NCI-H1436 treated with DMSO at 0.1 percent for 48 hours (cell line): Measurements from ENCODE around the gene VIM.

Experiments
- DNase-seq: peaks from one replicate; lab custom pipeline; 2025; lab: John Stamatoyannopoulos, UW

The VIM gene

DNA sequence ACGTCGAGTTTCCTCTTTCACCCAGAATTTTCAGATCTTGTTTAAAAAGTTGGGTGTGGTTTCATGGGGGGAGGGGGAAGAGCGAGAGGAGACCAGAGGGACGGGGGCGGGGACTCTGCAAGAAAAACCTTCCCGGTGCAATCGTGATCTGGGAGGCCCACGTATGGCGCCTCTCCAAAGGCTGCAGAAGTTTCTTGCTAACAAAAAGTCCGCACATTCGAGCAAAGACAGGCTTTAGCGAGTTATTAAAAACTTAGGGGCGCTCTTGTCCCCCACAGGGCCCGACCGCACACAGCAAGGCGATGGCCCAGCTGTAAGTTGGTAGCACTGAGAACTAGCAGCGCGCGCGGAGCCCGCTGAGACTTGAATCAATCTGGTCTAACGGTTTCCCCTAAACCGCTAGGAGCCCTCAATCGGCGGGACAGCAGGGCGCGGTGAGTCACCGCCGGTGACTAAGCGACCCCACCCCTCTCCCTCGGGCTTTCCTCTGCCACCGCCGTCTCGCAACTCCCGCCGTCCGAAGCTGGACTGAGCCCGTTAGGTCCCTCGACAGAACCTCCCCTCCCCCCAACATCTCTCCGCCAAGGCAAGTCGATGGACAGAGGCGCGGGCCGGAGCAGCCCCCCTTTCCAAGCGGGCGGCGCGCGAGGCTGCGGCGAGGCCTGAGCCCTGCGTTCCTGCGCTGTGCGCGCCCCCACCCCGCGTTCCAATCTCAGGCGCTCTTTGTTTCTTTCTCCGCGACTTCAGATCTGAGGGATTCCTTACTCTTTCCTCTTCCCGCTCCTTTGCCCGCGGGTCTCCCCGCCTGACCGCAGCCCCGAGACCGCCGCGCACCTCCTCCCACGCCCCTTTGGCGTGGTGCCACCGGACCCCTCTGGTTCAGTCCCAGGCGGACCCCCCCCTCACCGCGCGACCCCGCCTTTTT lies at the start of gene VIM:
Gene VIM (plus strand): TSS at position 151 of the 925 bp plus-strand sequence. CDS start 1,182 bp downstream, outside the sequence.
- no peak for DNase-seq

DNA sequence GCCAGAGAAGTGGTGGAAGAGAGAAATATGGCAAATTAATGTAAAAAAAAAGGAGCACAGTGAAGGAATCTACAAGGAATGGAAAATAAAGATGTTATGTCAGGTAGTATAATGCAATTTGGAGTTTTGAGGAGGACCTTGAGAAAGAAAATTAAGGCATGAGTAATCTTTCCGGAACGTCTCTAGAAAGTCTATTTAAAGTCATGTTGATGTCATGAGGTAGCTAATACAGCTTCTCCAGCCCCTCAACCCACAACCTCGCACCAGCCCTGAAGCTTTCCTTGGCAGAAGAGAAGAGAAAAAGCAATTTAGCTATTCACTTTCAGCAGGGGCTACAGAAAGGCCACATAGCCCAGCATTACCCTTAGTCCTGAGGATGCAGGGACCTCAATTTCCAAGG lies 49.0 kb upstream of the VIM start:
- DNase-seq = no peak

DNA sequence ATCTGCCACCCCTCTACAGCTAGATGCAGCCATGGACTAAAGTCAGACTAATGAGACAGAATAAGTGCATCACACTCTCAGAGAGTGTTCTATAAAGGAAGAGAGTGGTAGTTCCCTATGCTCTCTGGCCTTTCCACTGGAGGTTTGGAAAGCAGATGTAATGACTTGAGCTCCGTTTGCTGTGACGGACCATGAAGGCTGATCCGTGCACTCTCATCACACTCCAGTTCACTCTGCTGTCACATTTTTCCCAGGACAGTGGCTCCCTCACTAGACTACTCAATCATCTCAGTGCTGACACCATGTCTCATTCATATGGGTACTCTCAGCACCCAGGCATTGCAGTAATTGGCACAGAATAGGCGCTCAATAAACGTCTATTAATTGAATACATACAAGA lies 46.9 kb upstream of the VIM start:
- no peak for DNase-seq

DNA sequence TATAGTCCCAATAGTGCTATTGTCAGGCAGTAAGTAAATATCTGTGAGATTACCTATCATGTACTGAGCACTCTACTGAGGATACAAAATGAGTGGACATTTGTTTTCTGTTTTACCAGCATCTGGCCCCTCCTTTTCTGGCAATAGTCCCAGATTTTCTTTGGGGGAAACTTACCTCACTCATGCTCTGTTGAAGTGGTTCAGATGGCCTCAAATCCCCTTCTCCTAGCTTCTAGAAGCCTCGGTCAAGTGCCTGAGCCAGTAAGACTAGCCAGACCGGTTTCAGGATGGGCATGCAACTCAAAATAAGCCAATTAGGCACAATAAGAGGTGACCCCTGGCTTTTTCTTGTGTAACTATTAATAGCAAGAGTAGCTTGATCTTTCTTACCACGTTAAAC lies 46.3 kb upstream of the VIM start:
- DNase-seq = no peak

DNA sequence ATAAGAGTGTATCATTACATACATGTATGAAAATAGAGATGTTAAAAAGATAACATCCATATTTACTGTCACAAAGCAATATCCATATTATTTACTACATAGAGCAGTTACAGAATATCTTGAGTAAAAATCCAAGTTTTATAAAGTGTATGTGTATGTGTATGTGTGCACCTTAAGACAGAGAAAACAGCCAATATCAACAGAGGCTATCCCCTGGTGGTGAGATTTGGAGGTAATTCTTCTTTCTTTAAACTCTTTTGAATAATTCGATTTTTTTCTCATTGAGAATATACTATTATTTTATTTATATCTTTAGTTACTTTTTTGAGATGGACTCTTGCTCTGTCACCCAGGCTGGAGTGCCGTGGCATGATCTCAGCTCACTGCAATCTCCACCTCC lies 44.9 kb upstream of the VIM start:
- DNase-seq = no peak

DNA sequence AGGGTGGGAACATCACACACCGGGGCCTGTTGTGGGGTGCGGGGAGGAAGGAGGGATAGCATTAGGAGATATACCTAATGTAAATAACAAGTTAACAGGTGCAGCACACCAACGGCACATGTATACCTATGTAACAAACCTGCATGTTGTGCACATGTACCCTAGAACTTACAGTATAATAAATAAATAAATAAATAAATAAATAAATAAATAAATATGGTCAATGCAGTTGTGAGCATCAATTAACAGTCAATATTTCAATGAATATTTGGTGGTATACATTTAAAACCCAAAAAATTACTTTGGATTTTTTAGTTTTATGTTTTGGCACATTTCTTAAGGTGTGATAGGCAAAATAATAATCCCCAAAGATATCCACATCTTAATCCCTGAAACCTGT lies 42.2 kb upstream of the VIM start:
- DNase-seq = no peak

DNA sequence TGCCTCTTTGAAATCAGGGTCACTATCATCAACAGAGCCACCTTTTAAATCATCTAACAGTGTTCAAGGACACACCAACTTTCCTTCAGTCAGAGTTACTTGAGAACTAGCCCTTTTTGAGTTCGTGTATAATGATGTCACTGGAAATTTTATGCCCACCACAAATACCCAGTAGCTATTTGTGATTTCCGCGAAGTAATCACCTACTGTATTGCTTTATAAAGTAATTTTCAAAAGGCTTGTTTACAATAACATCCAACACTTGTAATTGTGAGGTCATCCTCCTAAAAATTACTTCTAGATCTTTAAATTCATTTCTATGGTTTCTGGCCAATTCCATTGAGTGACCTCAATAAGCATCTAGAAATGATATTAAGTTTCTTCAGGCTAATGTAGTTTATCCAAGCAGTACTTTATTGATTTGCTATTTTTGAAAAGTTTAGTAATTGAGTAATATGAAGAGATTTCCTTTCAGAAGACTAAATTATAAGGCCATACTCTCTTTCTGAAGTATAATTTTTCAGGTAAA lies 39.3 kb upstream of the VIM start:
- no peak for DNase-seq

DNA sequence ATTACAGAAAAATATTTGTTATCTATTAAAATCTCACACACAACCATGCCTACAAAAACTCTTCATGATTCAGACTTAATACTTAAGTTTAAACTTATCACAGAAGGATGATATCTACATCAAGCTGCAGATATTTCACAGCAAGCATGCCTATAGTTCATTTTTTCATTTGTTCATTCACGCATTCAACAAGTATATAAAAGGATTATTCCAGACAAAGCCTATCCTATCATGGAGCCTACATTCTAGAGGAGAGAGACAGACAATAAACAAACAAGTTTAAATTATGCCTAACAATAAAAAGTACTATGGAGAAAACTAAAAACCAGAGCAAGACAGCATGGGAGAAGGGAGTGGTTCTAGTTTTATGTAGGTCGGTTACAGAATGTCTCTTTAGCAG lies 37.4 kb upstream of the VIM start:
- DNase-seq = no peak

DNA sequence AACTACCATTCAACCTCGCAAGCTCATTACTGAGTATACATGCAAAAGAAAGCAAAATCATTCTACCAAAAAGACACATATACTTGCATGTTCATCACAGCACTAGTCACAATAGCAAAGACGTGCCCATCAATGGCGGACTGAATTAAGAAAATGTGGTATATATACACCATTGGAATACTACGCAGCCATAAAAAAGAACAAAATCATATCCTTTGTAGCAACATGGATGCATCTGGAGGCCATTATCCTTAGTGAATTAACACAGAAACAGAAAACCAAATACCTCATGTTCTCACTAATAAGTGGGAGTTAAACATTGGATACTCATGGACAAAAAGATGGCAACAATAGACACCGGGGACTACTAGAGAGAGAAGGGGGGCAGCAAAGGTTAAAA lies 33.0 kb upstream of the VIM start:
- DNase-seq = no peak

DNA sequence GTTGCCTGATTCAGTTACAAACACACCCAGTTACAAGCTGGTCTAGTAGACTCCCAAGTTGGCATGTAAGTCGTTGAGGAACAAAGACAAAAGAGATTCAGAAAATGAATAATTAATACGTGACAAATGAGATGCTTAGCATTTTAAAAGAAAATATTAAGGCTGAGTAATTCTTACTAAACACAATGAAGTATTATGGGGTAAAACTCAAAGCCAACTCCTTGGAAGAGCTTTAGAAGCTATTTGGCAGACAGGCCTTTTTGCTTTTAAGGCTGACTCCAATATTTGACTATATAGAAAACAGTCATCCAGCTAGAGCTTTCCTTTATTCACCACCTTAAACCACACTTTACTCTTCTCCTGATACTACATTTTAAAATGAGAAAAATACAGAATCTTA lies 32.0 kb upstream of the VIM start:
- DNase-seq = no peak

DNA sequence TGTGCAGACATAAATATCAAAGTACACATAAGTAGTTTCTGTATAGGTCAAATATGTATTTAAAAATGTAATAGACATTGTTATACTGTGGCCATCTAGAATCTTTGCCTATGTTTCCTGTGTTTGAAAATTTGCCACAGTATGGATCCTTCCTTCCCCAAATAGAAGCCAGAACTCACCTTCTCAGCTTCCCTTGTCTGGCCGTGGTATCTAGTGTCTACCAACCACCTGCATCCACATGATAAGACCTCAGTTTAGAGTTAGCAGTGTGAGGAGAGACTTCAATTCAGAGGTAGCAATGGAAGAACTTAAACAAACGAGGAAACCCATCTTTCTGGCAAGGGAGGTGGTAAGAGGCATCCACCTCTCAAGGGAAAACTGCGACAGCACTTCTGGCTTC lies 31.5 kb upstream of the VIM start:
- DNase-seq = no peak

DNA sequence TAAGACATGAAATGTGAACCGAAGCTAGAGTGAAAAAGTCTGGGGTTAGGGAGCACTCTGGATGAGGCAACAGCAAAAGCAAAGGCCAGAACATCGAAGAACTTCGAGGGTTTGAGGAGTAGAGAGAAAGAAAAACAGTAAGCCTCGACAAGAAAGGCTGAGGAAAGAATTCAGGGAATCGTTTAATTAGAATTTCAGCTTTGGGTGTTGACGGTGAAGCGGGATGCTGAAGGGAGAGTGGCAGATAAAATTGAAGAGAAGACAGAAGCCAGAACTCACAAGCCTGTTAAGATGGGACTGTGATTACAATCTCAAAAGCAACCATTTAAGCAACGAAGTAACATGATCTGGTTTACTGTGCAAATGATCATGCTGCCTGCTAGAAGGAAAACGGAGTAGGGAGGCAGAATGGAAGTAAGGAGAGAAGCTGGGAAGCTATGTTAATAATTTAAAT lies 28.7 kb upstream of the VIM start:
- no peak for DNase-seq

DNA sequence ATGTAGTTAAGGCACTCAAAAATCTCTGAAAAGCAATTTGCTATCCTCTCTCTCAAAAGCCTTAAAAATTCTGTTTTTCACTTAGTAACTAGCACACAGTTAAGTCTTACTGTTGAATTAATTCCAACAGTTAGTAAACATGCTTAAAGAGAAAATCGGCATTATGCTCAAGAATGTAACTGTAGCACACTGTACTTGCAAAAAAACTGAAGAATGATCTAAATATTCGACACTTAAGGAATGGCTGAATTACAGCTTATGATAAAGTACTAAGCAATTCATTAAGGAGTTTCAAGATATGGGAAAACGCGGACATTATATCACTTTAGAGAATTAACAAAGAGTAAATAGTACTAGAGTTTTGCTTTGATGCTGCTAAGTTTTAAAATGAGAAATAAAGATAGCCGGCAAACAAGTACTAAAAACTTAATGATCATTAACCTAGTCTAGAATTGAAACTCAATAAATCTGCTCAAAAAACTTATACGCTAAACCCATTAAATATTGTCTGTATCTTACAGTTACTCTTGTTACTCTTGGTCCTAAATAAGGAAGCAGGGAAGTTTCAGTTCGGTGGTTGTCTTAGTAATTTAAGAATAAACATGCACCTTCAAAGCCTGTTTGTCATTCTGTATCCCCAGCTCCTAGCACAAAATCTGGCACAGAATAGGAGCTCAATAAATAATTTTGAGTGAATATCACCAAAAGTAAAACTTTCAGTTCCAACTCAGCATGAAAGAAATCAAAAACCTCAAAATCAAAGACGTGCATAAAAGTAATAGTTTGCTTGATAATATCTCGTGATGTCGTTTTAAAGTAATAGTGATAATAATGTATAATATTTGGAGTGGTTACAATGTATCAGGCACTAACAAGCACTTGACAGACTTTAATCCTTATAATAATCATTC lies 27.8 kb upstream of the VIM start:
- no peak for DNase-seq

DNA sequence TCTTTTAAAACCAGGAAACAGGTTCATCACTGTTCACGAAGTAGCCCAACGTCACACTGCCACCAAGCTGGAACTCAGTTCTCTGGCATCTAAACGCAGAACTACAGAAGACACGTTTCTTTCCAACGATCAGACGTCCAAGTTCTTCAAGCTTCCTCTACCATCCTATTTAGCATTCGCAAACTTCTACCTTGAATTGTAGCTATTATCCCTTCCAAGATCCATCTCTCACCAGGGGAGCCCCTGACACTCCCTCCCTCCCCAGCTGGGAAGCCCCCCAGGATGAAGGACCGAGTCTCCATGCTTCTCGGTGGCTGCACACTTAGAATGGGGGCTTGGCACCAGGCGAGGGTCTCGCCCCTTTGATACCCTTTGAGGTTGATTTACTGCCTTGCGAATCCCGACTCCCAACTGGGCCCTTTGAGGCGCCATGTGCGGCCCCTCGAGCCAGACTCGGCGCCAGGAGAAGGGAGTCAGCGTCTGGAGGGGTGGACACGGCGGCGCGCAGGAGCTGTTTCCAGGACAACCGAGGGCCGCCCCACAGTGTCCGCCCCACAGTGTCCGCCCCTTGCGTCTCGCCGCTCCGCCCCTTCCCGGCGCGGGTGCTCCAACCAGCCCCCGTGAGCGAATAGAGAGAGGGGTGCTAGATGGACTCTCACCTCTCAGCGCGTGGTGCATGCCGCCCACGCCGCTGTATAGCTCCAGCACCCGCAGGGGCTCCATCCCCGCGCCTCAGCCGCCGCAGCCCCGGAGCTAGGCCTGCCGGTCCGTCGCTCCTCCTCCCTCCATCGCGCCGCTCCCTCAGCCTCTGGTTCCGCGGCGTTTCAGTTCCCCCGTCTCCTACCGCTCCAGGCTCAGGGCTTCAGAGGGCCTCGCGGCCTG lies 26.9 kb upstream of the VIM start, which contains the start of gene TRDMT1:
Gene TRDMT1 (minus strand): TSS at position 761 of the 882 bp plus-strand sequence. CDS start 38 bp downstream, at position 723.
- DNase-seq = no peak

DNA sequence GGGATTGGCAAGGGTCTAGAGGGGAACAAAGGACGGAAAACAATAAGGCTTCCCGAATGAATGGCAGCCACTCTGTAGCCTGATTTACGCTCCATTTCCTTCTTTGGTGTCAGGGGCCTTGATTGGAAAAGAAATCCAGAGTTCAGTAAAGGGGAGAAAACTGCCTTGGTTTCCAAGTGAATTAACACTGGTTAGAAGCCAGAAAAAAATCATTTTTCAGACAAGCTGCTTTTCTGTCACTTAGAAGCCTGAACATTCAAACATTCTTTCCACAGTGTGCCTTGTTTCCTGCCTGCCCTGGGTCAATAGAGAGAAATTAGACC lies 26.3 kb upstream of the VIM start:
- DNase-seq = no peak

DNA sequence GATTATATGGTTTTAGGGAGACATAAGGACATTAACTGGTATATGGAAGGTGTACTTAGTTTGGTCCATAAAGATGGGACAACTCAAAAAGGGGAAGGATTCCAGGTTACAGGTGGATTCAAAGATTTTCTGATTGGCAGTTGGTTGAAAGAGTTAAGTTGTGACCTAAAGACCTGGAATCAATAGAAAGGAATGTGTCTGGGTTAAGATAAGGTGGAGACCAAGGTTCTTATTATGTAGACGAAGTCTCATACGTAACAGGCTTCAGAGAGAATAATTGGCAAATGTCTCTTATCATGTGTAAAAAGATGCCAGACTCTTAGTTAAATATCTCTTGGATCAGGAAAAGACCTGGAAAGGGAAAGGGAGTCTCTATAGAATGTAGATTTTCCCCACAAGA lies 25.5 kb upstream of the VIM start:
- DNase-seq = no peak

DNA sequence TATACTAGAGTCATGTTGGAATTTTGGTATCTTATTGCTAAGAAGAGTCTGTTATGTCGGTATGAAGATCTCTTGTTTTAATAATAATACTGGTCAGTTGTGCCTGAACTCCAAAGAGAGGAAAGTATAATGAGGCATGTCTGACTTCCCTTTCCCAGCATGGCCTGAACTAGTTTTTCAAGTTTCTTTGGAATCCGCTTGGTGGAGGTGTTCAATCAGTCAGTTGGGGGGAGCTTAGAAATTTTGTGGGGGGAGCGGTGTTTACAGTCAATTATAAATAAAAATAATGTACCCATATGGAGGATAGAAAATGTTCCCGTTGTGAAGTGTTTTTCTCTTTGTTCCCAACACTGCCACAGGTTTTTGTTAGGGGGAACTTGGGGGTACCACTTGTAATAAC lies 25.0 kb upstream of the VIM start:
- no peak for DNase-seq

DNA sequence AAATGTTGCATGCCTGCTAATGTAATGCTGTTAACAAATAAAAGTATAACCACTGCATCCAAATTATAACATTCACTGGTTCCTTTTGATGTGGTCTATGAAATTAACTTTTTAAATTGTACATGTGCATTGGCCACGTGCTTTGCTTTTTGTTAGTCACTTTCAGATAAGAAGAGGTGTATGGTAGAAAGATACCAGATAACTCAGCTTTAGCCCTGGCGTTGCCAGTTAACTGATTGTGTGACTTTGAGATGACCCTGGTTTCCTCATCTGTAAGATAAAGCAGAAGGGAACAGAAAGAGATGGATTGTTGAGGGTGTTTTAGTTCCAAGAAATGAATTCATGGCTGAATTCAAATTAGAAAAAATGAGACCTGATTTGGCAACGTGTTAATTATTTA lies 24.6 kb upstream of the VIM start:
- no peak for DNase-seq

DNA sequence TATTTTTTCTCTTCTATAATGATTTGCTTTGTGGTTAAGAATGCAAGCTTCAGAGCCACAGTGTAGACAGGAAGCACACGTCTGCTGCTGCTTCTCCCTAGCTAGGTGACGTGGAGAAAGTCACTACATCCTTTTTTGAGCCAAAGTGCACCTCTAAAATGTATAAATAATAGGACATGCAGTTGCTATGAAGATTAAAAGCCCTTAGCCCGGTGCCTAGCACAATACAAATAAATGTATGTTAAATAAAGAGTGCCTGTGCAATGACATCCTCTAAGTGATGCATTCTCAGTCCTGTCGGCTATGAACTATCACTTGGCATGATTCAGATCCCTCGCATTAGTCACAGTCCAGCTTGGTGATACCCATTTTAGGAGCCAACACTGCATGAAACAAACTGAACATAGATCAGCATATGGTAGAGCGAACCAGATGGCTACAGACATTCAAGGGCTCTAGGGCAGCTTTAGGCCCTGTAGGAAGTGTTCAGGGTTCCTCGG lies 21.8 kb upstream of the VIM start:
- DNase-seq = no peak

DNA sequence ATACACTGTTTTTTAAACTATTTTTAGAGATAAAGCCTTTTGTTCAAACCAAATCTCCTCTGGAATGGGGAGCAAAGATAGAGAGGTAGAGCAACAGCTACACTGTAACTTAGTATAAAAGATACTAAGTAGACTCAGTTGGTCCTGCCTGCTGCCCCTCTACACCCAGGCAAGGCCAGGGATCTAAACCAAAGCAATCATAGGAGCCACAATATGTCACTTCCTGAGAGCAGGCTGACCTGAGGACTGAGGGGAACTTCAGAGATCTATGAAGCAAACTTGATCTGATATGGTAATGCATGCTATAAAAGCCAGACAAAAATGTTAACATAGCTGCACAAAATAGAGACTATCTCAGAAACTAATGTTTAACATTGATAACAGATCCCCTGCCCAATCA lies 19.6 kb upstream of the VIM start:
- DNase-seq = no peak

DNA sequence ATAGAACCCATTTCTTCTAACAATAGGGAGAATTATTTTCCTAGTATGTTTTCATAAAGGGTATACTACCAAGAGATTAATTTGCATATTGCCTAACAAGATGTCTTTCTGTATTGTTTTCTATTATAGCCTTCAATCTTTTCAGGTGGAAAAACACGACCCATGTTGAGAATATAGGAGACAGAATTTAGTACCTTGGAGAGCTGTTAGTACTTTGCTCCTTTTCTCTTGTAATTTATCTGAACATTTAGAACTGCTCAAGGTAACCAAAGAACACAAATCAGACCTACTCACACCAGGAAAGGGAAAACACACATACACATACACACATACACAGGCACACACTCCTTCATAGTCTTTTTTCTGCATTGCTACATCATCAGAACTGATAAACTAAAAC lies 18.7 kb upstream of the VIM start:
- DNase-seq = no peak

DNA sequence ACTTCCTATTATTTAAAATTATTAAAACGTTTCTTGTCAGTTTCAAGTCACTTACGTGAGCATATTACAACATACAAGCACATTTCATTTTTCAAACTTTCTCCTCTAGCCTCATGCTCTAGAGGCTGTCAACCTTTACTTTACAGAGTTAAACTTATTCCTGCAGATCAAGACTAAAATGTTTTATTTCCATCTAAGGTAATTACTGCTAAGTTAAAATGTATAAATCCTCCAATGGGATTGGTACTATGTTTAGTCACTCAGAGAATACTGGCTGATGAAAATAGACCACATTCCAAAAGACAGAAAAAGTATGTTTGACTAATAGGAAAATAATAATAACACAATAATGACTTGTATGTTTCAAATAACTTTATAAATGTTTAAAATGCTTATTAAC lies 18.2 kb upstream of the VIM start:
- DNase-seq = no peak
